Bronchial epithelial cell (primary cell): ENCODE measurements around the gene DCTN3. TPM values are rescaled to one million over a fixed set of nuclear protein-coding genes. Genes with fewer than 3 reads are reported as not detected.

Experiments used
- DNase-seq: peaks from one replicate; pipeline ENCODE4 v3.0.0-alpha.2; 2010; ENCODE audit warnings: low read depth
- FAIRE-seq: peaks from 2 replicates; lab custom pipeline; 2011; peaks lifted over from hg19 to GRCh38; lab: Jason Lieb, UNC
- H3K27me3 ChIP-seq: 2 replicates; pipeline ENCODE4 v1.5.1; 2011; ENCODE audit warnings: low read length; ENCODE audit not compliant: control insufficient read depth, insufficient read depth
- H3K36me3 ChIP-seq: 2 replicates; pipeline ENCODE4 v1.5.1; 2011; ENCODE audit warnings: low read length; ENCODE audit not compliant: control insufficient read depth, insufficient read depth
- H3K4me3 ChIP-seq: 2 replicates; pipeline ENCODE4 v1.5.1; 2011; ENCODE audit warnings: mild to moderate bottlenecking, low read depth, low read length, control low read depth
- CTCF ChIP-seq: IDR thresholded peaks from 2 replicates; pipeline ENCODE4 v1.5.1; 2011; ENCODE audit warnings: mild to moderate bottlenecking, moderate library complexity, low read length, control low read depth, inconsistent platforms; ENCODE audit not compliant: insufficient read depth, severe bottlenecking
- total RNA-seq: library from RNA; depleted of rRNA; stranded (reverse); fragments of >200 nt; gene quantifications from 2 replicates; pipeline ENCODE4 v1.2.1, GENCODE V29; 2014

Gene DCTN3
- total RNA-seq, 1 donor from 2014 or later: 57.1 TPM

GRCh38 chr9:34588671-34589635 lies 31.3 kb downstream of the DCTN3 start:
- no peak for FAIRE-seq
- no peak overlapping the region for H3K4me3 ChIP-seq
- peaks cover 49% of the 10 kb centered on the region for H3K27me3 ChIP-seq
- no peaks in the 10 kb centered on the region for H3K36me3 ChIP-seq
- no peak for TF ChIP-seq CTCF
- no peak for DNase-seq

GRCh38 chr9:34587271-34587670 lies 33.0 kb downstream of the DCTN3 start:
- H3K36me3 ChIP-seq: no peaks in the 10 kb centered on the region
- no peak overlapping the region for H3K4me3 ChIP-seq
- peak; percentile 95 for FAIRE-seq
- peaks cover 52% of the 10 kb centered on the region for H3K27me3 ChIP-seq
- peak; percentile 14 for DNase-seq
- no peak for TF ChIP-seq CTCF

- peaks cover 53% of the 10 kb centered on the region for H3K27me3 ChIP-seq
Measured at GRCh38 chr9:34585946-34586669, 34.2 kb downstream of the DCTN3 start.

GRCh38 chr9:34584970-34585369 lies 35.3 kb downstream of the DCTN3 start:
- peaks cover 50% of the 10 kb centered on the region for H3K27me3 ChIP-seq

More at GRCh38 chr9:34585946-34586669, 34.2 kb downstream of the DCTN3 start:
- peak; percentile 13 for FAIRE-seq
- no peak for DNase-seq
- TF ChIP-seq CTCF: no peak
- H3K4me3 ChIP-seq: no peak overlapping the region
- H3K36me3 ChIP-seq: no peaks in the 10 kb centered on the region

GRCh38 chr9:34582787-34583186 lies 37.5 kb downstream of the DCTN3 start:
- FAIRE-seq: no peak
- TF ChIP-seq CTCF: no peak
- Histone ChIP-seq H3K36me3 (no peaks in the 10 kb centered on the region), H3K27me3 (peaks cover 52% of the 10 kb centered on the region), H3K4me3 (no peak overlapping the region)
- DNase-seq: no peak

More at GRCh38 chr9:34584970-34585369, 35.3 kb downstream of the DCTN3 start:
- no peak overlapping the region for H3K4me3 ChIP-seq
- TF ChIP-seq CTCF: no peak
- DNase-seq (peak; percentile 41), FAIRE-seq (no peak)
- no peaks in the 10 kb centered on the region for H3K36me3 ChIP-seq
